Neural crest cell (in vitro differentiated cells): ENCODE data around the gene MPPED2. TPM values are rescaled to one million over a fixed set of nuclear protein-coding genes. Genes with fewer than 3 reads are reported as not detected.

ENCODE experiments used
- DNase-seq: peaks from one replicate; pipeline ENCODE4 v3.0.0; 2021; ENCODE audit warnings: low read depth, mixed read lengths, low spot score
- H3K27ac Mint-ChIP-seq: one replicate; pipeline ENCODE4 v1.8.0; 2021; ENCODE audit warnings: mild to moderate bottlenecking, mixed read lengths; ENCODE audit not compliant: unreplicated experiment
- H3K27me3 Mint-ChIP-seq: 2 replicates; pipeline ENCODE4 v1.8.0; 2021; ENCODE audit warnings: low read depth, mild to moderate bottlenecking, mixed read lengths
- H3K36me3 Mint-ChIP-seq: 2 replicates; pipeline ENCODE4 v1.8.0; 2021; ENCODE audit warnings: low read depth, mild to moderate bottlenecking, mixed read lengths
- H3K4me1 Mint-ChIP-seq: 2 replicates; pipeline ENCODE4 v1.8.0; 2021; ENCODE audit warnings: mixed read lengths
- H3K4me3 Mint-ChIP-seq: one replicate; pipeline ENCODE4 v1.8.0; 2021; ENCODE audit warnings: mild to moderate bottlenecking, mixed read lengths
- H3K9me3 Mint-ChIP-seq: 2 replicates; pipeline ENCODE4 v1.8.0; 2021; ENCODE audit warnings: mixed read lengths
- CTCF ChIP-seq: fragments of 200-600 bp; sonication (generic); conservative IDR thresholded peaks from 2 replicates; pipeline ENCODE4 v1.5.0; 2021; ENCODE audit warnings: antibody characterized with exemption, mild to moderate bottlenecking
- total RNA-seq: library from RNA; stranded (reverse); gene quantifications from 2 replicates; pipeline ENCODE4 v1.2.1, GENCODE V29; 2021

Gene MPPED2
- total RNA-seq, 1 donor from 2014 or later, result 3.1 TPM

DNA sequence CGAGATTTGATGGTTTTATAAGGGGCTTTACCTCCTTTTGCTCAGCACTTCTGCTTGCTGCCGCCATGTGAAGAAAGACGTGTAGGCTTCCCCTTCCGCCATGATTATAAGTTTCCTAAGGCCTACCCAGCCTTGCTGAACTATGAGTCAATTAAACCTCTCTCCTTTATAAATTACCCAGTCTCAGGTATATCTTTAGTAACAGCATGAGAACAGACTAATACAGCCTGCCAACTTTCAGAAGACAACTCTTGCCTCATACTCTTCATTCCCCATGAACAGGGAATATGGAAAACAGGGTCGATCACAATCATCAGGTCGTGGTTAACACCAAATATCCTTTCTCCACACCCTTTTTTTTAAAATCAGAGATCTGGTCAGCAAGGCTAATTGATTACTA, 83.0 kb downstream of the MPPED2 start:
- no peak for TF ChIP-seq CTCF
- Mint-ChIP-seq H3K27ac (no peak overlapping the region), H3K4me1 (no peaks in the 10 kb centered on the region), H3K4me3 (no peak overlapping the region), H3K9me3 (no peaks in the 10 kb centered on the region), H3K27me3 (no peaks in the 10 kb centered on the region), H3K36me3 (no peaks in the 10 kb centered on the region)
- no peak for DNase-seq

- no peaks in the 10 kb centered on the region for H3K27me3 Mint-ChIP-seq
- no peak overlapping the region for H3K4me3 Mint-ChIP-seq
- no peak overlapping the region for H3K27ac Mint-ChIP-seq
- no peaks in the 10 kb centered on the region for H3K4me1 Mint-ChIP-seq
- no peak for TF ChIP-seq CTCF
- no peaks in the 10 kb centered on the region for H3K9me3 Mint-ChIP-seq
- no peak for DNase-seq
- no peaks in the 10 kb centered on the region for H3K36me3 Mint-ChIP-seq
Observed at GRCh38 chr11:30502305-30502704, 83.8 kb downstream of the MPPED2 start.

- DNase-seq, result no peak
- H3K27me3 Mint-ChIP-seq, result no peaks in the 10 kb centered on the region
- H3K4me3 Mint-ChIP-seq, result no peak overlapping the region
- no peaks in the 10 kb centered on the region for H3K9me3 Mint-ChIP-seq
- H3K36me3 Mint-ChIP-seq, result no peaks in the 10 kb centered on the region
- no peak for TF ChIP-seq CTCF
- H3K4me1 Mint-ChIP-seq, result no peaks in the 10 kb centered on the region
- no peak overlapping the region for H3K27ac Mint-ChIP-seq
Observed at GRCh38 chr11:30501744-30502143, 84.4 kb downstream of the MPPED2 start.

GRCh38 chr11:30499940-30500339, 86.2 kb downstream of the MPPED2 start:
- TF ChIP-seq CTCF, result no peak
- Mint-ChIP-seq H3K36me3 (no peaks in the 10 kb centered on the region), H3K4me3 (no peak overlapping the region), H3K4me1 (no peaks in the 10 kb centered on the region), H3K27ac (no peak overlapping the region), H3K27me3 (no peaks in the 10 kb centered on the region), H3K9me3 (no peaks in the 10 kb centered on the region)
- no peak for DNase-seq

- H3K36me3 Mint-ChIP-seq, result no peaks in the 10 kb centered on the region
- H3K27me3 Mint-ChIP-seq, result no peaks in the 10 kb centered on the region
- no peaks in the 10 kb centered on the region for H3K4me1 Mint-ChIP-seq
- H3K9me3 Mint-ChIP-seq, result no peaks in the 10 kb centered on the region
- TF ChIP-seq CTCF, result no peak
- DNase-seq, result no peak
- no peak overlapping the region for H3K27ac Mint-ChIP-seq
- H3K4me3 Mint-ChIP-seq, result no peak overlapping the region
Observed at GRCh38 chr11:30497600-30497999, 88.6 kb downstream of the MPPED2 start.

DNA sequence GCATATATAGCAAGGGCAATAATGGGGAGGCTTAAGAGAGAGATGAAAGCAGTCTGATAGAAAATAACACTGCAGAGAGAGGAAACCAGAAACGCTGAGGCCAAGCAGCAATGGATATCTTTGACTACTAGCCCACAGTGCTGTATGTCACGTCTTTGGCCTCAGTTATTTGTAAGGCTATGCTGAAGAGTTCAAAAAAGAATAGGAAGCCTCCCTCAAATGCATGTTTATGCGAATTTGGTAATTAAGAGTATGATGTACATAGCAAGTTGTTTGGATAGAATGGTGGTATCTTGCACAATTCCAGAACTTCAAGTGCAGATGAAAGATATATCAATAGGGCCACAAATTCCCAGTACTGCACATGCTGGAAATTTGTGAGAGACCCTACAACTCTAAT, 89.2 kb downstream of the MPPED2 start:
- no peak for TF ChIP-seq CTCF
- Mint-ChIP-seq H3K27me3 (no peaks in the 10 kb centered on the region), H3K4me3 (no peak overlapping the region), H3K36me3 (no peaks in the 10 kb centered on the region), H3K27ac (no peak overlapping the region), H3K9me3 (no peaks in the 10 kb centered on the region), H3K4me1 (no peaks in the 10 kb centered on the region)
- DNase-seq, result no peak
